Hepatocyte (in vitro differentiated cells): ENCODE measurements around the gene TPD52L2. TPM values are rescaled to one million over a fixed set of nuclear protein-coding genes. Genes with fewer than 3 reads are reported as not detected.

Source experiments
- DNase-seq: peaks from one replicate; pipeline ENCODE4 v3.0.0-alpha.2; 2016; ENCODE audit warnings: low spot score
- H2AFZ ChIP-seq: fragments of 200-600 bp; sonication (generic); 2 replicates; pipeline ENCODE4 v1.6.0; 2016; ENCODE audit warnings: antibody characterized with exemption, mild to moderate bottlenecking
- H3K27ac ChIP-seq: fragments of 200-600 bp; sonication (generic); 2 replicates; pipeline ENCODE4 v1.5.1; 2016; ENCODE audit warnings: mild to moderate bottlenecking
- H3K27me3 ChIP-seq: fragments of 200-600 bp; sonication (generic); 2 replicates; pipeline ENCODE4 v1.6.1; 2016
- H3K36me3 ChIP-seq: fragments of 200-600 bp; sonication (generic); replicated peaks from 2 replicates; pipeline ENCODE4 v1.5.1; 2016; ENCODE audit warnings: low read depth; ENCODE audit not compliant: insufficient read depth
- H3K4me1 ChIP-seq: fragments of 200-600 bp; sonication (generic); 2 replicates; pipeline ENCODE4 v1.5.1; 2016; ENCODE audit warnings: mild to moderate bottlenecking, moderate library complexity; ENCODE audit not compliant: insufficient read depth
- H3K4me2 ChIP-seq: fragments of 200-600 bp; sonication (generic); 2 replicates; pipeline ENCODE4 v1.6.0; 2016
- H3K4me3 ChIP-seq: fragments of 200-600 bp; sonication (generic); 2 replicates; pipeline ENCODE4 v1.5.1; 2016; ENCODE audit warnings: mild to moderate bottlenecking
- H3K79me2 ChIP-seq: fragments of 200-600 bp; sonication (generic); 2 replicates; pipeline ENCODE4 v1.6.0; 2017; ENCODE audit warnings: mild to moderate bottlenecking
- H3K9me2 ChIP-seq: fragments of 200-600 bp; sonication (generic); replicated peaks from 2 replicates; pipeline ENCODE4 v1.6.0; 2017; ENCODE audit warnings: mild to moderate bottlenecking; ENCODE audit not compliant: insufficient read depth
- H3K9me3 ChIP-seq: fragments of 200-600 bp; sonication (generic); 2 replicates; pipeline ENCODE4 v1.5.1; 2016; ENCODE audit warnings: low read depth, mild to moderate bottlenecking
- H4K20me1 ChIP-seq: fragments of 200-600 bp; sonication (generic); 2 replicates; pipeline ENCODE4 v1.6.0; 2016; ENCODE audit warnings: mild to moderate bottlenecking; ENCODE audit not compliant: insufficient read depth, poor library complexity, severe bottlenecking
- CTCF ChIP-seq: fragments of 200-600 bp; sonication (generic); IDR thresholded peaks from 2 replicates; pipeline ENCODE4 v1.5.1; 2016; ENCODE audit warnings: antibody characterized with exemption, mild to moderate bottlenecking; ENCODE audit not compliant: poor library complexity
- EZH2 ChIP-seq: fragments of 200-600 bp; sonication (generic); IDR thresholded peaks from 2 replicates; pipeline ENCODE4 v1.6.1; 2016; ENCODE audit warnings: antibody characterized with exemption, mild to moderate bottlenecking, borderline replicate concordance
- EZH2phosphoT487 ChIP-seq: fragments of 200-600 bp; sonication (generic); IDR thresholded peaks from one replicate; pipeline ENCODE4 v1.6.1; 2018; ENCODE audit warnings: antibody characterized with exemption, mild to moderate bottlenecking, low read depth, moderate library complexity; ENCODE audit not compliant: unreplicated experiment, severe bottlenecking
- WGBS: methylation state at CpG from one replicate; pipeline ENCODE4 v1.1.6; 2016; ENCODE audit warnings: low lambda C conversion rate; ENCODE audit errors: missing lambda C conversion rate; 5-methylcytosine and 5-hydroxymethylcytosine counted together
- polyA plus RNA-seq: library from polyadenylated mRNA; unstranded; fragments of >200 nt; fragmentation: Nextera tagmentation; extraction: Ambion mirVana; gene quantifications from 2 replicates; pipeline ENCODE4 v1.2.1, GENCODE V29; 2016
- total RNA-seq: library from RNA; depleted of rRNA; stranded (reverse); fragments of >200 nt; gene quantifications from 2 replicates; pipeline ENCODE4 v1.2.3, GENCODE V29; 2014

Gene TPD52L2
- total and polyA plus RNA-seq, 2 experiments from 2014 or later: 83.2 to 93.8 TPM

DNA sequence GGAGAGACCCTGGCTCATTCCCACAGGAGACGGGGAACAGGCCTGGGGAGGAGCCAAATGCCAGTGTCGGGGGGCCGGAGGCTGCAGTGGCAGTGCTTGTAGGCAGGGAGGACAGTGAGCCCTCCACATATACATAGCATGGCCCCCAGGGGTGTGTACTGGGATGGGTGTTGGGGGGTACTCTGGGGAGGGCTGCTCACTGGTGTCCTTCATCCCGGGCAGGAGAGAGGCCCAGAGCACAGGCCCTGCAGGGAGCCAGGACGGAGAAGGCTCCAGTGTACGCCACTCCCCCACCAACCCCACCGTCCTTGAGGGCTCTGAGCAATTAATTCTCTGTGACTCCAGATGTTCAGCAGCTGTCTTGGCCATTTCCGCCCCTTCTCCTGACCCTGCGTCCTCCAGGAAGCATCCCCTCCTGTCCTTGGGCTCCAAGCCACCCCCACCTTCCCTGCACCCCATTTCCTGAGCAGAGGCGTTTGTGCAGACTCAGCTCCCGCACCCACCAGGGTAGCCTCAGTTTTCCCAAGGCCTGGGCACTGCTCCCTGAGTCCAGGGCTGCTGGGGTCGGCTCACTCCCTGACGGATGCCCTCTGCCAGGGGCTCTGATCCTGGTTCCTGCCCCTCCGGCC, 7.2 kb upstream of the TPD52L2 start:
- Histone ChIP-seq H3K27ac (peak overlapping the region; percentile 40), H4K20me1 (no peaks in the 10 kb centered on the region), H3K36me3 (no peaks in the 10 kb centered on the region), H3K9me2 (no peaks in the 10 kb centered on the region), H3K27me3 (peaks cover 23% of the 10 kb centered on the region), H3K4me1 (peaks cover 36% of the 10 kb centered on the region), H3K9me3 (no peaks in the 10 kb centered on the region), H3K4me3 (no peak overlapping the region), H3K79me2 (no peaks in the 10 kb centered on the region), H2AFZ (no peak overlapping the region), H3K4me2 (peak overlapping the region; percentile 27)
- no peak for TF ChIP-seq CTCF
- no peak for TF ChIP-seq EZH2
- no peak for DNase-seq
- WGBS: 54% methylated on average over 11 of the region's 14 CpGs

GRCh38 chr20:63858393-63859165, 6.5 kb upstream of the TPD52L2 start:
- Histone ChIP-seq H3K9me2 (no peaks in the 10 kb centered on the region), H3K4me1 (peaks cover 40% of the 10 kb centered on the region), H3K4me2 (peak overlapping the region; percentile 27), H4K20me1 (no peaks in the 10 kb centered on the region), H3K4me3 (no peak overlapping the region), H3K36me3 (no peaks in the 10 kb centered on the region), H2AFZ (no peak overlapping the region), H3K27ac (peak overlapping the region; percentile 40), H3K79me2 (peaks cover 3% of the 10 kb centered on the region), H3K9me3 (no peaks in the 10 kb centered on the region), H3K27me3 (peaks cover 23% of the 10 kb centered on the region)
- no peak for DNase-seq
- no peak for TF ChIP-seq EZH2phosphoT487
- TF ChIP-seq CTCF: peak; percentile 23
- TF ChIP-seq EZH2: no peak
- 14% methylated on average over 11 of the region's 12 CpGs for WGBS

- 53% methylated on average over 7 of the region's 7 CpGs for WGBS
- TF ChIP-seq EZH2 (no peak), CTCF (no peak), EZH2phosphoT487 (no peak)
- peaks cover 40% of the 10 kb centered on the region for H3K4me1 ChIP-seq
- no peaks in the 10 kb centered on the region for H3K36me3 ChIP-seq
- H3K9me3 ChIP-seq: no peaks in the 10 kb centered on the region
- no peaks in the 10 kb centered on the region for H4K20me1 ChIP-seq
- H3K4me2 ChIP-seq: no peak overlapping the region
- no peak overlapping the region for H3K4me3 ChIP-seq
- no peak overlapping the region for H2AFZ ChIP-seq
- H3K9me2 ChIP-seq: no peaks in the 10 kb centered on the region
- peaks cover 23% of the 10 kb centered on the region for H3K27me3 ChIP-seq
- peaks cover 3% of the 10 kb centered on the region for H3K79me2 ChIP-seq
- DNase-seq: no peak
- H3K27ac ChIP-seq: no peak overlapping the region
These were observed 5.8 kb upstream of the TPD52L2 start for GRCh38 chr20:63859166-63859699.
